Superior temporal gyrus (tissue), 1 donor: Measurements from ENCODE around the gene EIF2B5.

Experiments used
- DNase-seq: peaks from one replicate; pipeline ENCODE4 v3.0.0-alpha.2; 2016; ENCODE audit errors: extremely low spot score

EIF2B5 gene

GRCh38 chr3:184173374-184173722 is 38.2 kb downstream of the EIF2B5 start:
- DNase-seq = no peak

- no peak for DNase-seq
Observed at GRCh38 chr3:184174284-184174645, 39.1 kb downstream of the EIF2B5 start.

GRCh38 chr3:184174646-184175492 is 39.7 kb downstream of the EIF2B5 start, which contains the start of gene AP2M1:
AP2M1 (plus strand) TSS chr3:184174855; CDS start chr3:184176994, 2,139 bp downstream.
- DNase-seq = peak; percentile 99

- no peak for DNase-seq
Observed at GRCh38 chr3:184175506-184175905, 40.3 kb downstream of the EIF2B5 start.

GRCh38 chr3:184175981-184176376 is 40.8 kb downstream of the EIF2B5 start:
- no peak for DNase-seq

- DNase-seq = peak; percentile 38
Observed at GRCh38 chr3:184176377-184177330, 41.5 kb downstream of the EIF2B5 start.

- no peak for DNase-seq
Observed at GRCh38 chr3:184177331-184177731, 42.2 kb downstream of the EIF2B5 start.

- no peak for DNase-seq
Observed at GRCh38 chr3:184177767-184178306, 42.7 kb downstream of the EIF2B5 start.

GRCh38 chr3:184178521-184179138 is 43.5 kb downstream of the EIF2B5 start:
- no peak for DNase-seq

- no peak for DNase-seq
Observed at GRCh38 chr3:184180165-184180564, 45.0 kb downstream of the EIF2B5 start.

GRCh38 chr3:184181596-184181995 is 46.4 kb downstream of the EIF2B5 start:
- no peak for DNase-seq

GRCh38 chr3:184183679-184184078 is 48.5 kb downstream of the EIF2B5 start:
- DNase-seq = no peak

GRCh38 chr3:184184546-184185230 is 49.5 kb downstream of the EIF2B5 start:
- DNase-seq = no peak

- peak; percentile 99 for DNase-seq
Observed at GRCh38 chr3:184185461-184186183, 50.5 kb downstream of the EIF2B5 start.

GRCh38 chr3:184186184-184186901 is 51.2 kb downstream of the EIF2B5 start, which contains the start of gene ABCF3:
ABCF3 (plus strand) TSS chr3:184186199; CDS start chr3:184186208, 9 bp downstream.
- DNase-seq = no peak

GRCh38 chr3:184186902-184187207 is 51.7 kb downstream of the EIF2B5 start:
- no peak for DNase-seq

GRCh38 chr3:184188080-184188479 is 52.9 kb downstream of the EIF2B5 start:
- DNase-seq = no peak

- no peak for DNase-seq
Observed at GRCh38 chr3:184189421-184189820, 54.3 kb downstream of the EIF2B5 start.

GRCh38 chr3:184192889-184193288 is 57.7 kb downstream of the EIF2B5 start:
- DNase-seq = no peak

GRCh38 chr3:184193991-184194539 is 58.9 kb downstream of the EIF2B5 start:
- DNase-seq = no peak
